K562 (cell line): ENCODE data around the gene HES3. TPM values are rescaled to one million over a fixed set of nuclear protein-coding genes. Genes with fewer than 3 reads are reported as not detected.

Experiments used
- BCOR ChIP-seq: fragments of 450-650 bp; IDR thresholded peaks from 2 replicates; pipeline ENCODE4 v1.6.1; 2016
- E2F4 ChIP-seq: sonication (generic); formaldehyde crosslinking; IDR thresholded peaks from 2 replicates; pipeline ENCODE4 v1.8.0; 2022; ENCODE audit warnings: mild to moderate bottlenecking, low read depth, missing genetic modification reagents
- FOXO4 ChIP-seq: fragments of 450-650 bp; formaldehyde crosslinking; IDR thresholded peaks from 2 replicates; pipeline ENCODE4 v1.4.0; 2020; ENCODE audit warnings: mild to moderate bottlenecking, moderate library complexity
- HNRNPLL ChIP-seq: fragments of 200-400 bp; formaldehyde crosslinking; IDR thresholded peaks from 2 replicates; pipeline ENCODE4 v1.6.1; 2017; ENCODE audit warnings: low read length, low read depth, mild to moderate bottlenecking; ENCODE audit not compliant: poor library complexity, severe bottlenecking
- KDM5B ChIP-seq: fragments of 200-600 bp; sonication (generic); IDR thresholded peaks from 2 replicates; pipeline ENCODE4 v1.6.1; 2012; ENCODE audit warnings: low read depth, mild to moderate bottlenecking, moderate library complexity, low read length, control low read depth, inconsistent platforms; ENCODE audit not compliant: insufficient replicate concordance
- MTA1 ChIP-seq: fragments of 450-650 bp; IDR thresholded peaks from 2 replicates; pipeline ENCODE4 v1.6.1; 2017; ENCODE audit warnings: borderline replicate concordance
- SMAD4 ChIP-seq: fragments of 250-450 bp; sonication (Bioruptor Pico); conservative IDR thresholded peaks from 2 replicates; pipeline ENCODE4 v1.8.0; 2021; ENCODE audit warnings: inconsistent platforms, mild to moderate bottlenecking, moderate library complexity
- TCF3 ChIP-seq: sonication (generic); formaldehyde crosslinking; IDR thresholded peaks from 2 replicates; pipeline ENCODE4 v1.4.0; 2020; ENCODE audit warnings: mild to moderate bottlenecking, missing genetic modification reagents
- TEAD1 ChIP-seq, 2 experiments: fragments of 450-650 bp in 1 of 2; sonication (generic) in 1 of 2; formaldehyde crosslinking; IDR thresholded peaks; 2 replicates each; pipeline versions ENCODE4 v1.4.0 to v1.8.0; 2020 to 2022; ENCODE audit warnings: mild to moderate bottlenecking in 2 of 2, missing genetic modification reagents in 1 of 2
- polyA plus RNA-seq, 8 experiments: library from polyadenylated mRNA; depleted of rRNA in 4 of 8; stranded (reverse) in 5 of 8; unstranded in 3 of 8; fragments of >200 nt; fragmentation: Nextera tagmentation in 2 of 8; fragmentation: Illumina TruSeq in 1 of 8; extraction: Ambion mirVana in 2 of 8; extraction: Trizol in 1 of 8; gene quantifications; 2 replicates each; pipeline versions ENCODE4 v1.2.1 to v1.2.3, GENCODE V29; 2011 to 2014; ENCODE audit warnings: inconsistent platforms in 1 of 8, missing spikeins in 1 of 8
- total RNA-seq, 7 experiments: library from RNA; depleted of rRNA in 6 of 7; stranded (reverse); fragments of >200 nt in 6 of 7; fragmentation: Illumina TruSeq in 2 of 7; extraction: Trizol in 2 of 7; gene quantifications; 2 replicates each; pipeline versions ENCODE4 v1.2.1 to v1.2.3, GENCODE V29; 2011 to 2021; ENCODE audit warnings: low replicate concordance in 1 of 7
- TF ChIP-seq, protein P1 (sequence below): sonication (generic); formaldehyde crosslinking; IDR thresholded peaks from 2 replicates; pipeline ENCODE4 v1.8.0; 2022; ENCODE audit warnings: mild to moderate bottlenecking, missing genetic modification reagents
- TF ChIP-seq, protein P2 (sequence below), 2 experiments: fragments of 450-650 bp; IDR thresholded peaks; 2 replicates each; pipeline ENCODE4 v1.6.1; 2018; ENCODE audit warnings: mild to moderate bottlenecking in 2 of 2, low read depth in 1 of 2; ENCODE audit not compliant: partially characterized antibody in 2 of 2
- TF ChIP-seq, protein P3 (sequence below): sonication (generic); IDR thresholded peaks from 2 replicates; pipeline ENCODE4 v1.6.1; 2016

Gene HES3
- total and polyA plus RNA-seq, 9 of the 15 experiments (the other 6 are each of a cell fraction or from before 2014, with no cell fraction given): not detected

DNA sequence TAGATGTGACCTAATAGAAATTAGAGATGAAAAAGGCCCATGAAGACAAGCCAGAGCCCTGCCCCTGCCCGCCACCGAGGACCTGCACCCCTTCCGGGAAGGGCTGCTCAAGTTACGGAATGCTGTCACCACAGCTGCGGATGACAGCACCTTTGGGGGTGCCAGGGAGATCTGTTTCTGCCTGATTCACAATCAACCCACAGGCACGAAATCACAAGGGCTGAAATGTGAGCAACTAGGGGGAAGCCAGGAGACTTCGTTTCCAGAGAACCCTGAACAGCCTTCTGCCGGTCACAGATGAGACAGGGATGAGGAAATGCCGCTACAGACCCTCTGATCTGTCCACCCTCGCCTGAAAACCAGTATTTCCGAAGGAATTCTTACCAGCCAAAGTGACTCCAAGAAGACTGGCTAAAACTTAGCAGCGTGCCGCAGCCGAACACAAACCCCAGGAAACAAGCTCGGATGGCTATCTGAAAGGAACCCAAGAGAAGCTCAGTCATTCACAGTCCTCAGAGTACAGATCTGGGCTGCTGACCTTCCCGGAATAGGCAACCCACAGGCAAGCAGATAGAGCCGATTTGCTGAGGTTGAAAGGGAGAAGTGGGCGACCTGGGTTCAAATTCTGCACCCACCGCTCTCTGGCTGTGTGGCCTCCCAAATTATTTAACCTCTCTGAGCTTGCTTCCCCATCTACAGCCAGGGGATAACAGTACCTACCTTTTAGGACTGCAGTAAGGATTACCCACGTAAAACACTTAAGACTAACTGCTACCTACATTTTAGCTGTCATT lies 9.3 kb upstream of the HES3 start (continued):
- TF ChIP-seq E2F4 (CRISPR knock-in tag) (0 out of 2 replicates have a peak, but pooled peaks have one; percentile 41), HNRNPLL (peak; percentile 58), MTA1 (0 out of 2 replicates have a peak, but pooled peaks have one; percentile 16), BCOR (peak; percentile 97), TEAD1 (CRISPR knock-in tag; IDR thresholded peaks at IDR 0.05) (peak in 1 of 2 experiments; percentile 24; a peak in 1 of 4 replicates), KDM5B (peak; percentile 48), FOXO4 (CRISPR knock-in tag) (no peak), SMAD4 (CRISPR knock-in tag) (0 out of 2 replicates have a peak, but pooled peaks have one; percentile 14), TCF3 (no peak)
- TF ChIP-seq, protein P1, sequence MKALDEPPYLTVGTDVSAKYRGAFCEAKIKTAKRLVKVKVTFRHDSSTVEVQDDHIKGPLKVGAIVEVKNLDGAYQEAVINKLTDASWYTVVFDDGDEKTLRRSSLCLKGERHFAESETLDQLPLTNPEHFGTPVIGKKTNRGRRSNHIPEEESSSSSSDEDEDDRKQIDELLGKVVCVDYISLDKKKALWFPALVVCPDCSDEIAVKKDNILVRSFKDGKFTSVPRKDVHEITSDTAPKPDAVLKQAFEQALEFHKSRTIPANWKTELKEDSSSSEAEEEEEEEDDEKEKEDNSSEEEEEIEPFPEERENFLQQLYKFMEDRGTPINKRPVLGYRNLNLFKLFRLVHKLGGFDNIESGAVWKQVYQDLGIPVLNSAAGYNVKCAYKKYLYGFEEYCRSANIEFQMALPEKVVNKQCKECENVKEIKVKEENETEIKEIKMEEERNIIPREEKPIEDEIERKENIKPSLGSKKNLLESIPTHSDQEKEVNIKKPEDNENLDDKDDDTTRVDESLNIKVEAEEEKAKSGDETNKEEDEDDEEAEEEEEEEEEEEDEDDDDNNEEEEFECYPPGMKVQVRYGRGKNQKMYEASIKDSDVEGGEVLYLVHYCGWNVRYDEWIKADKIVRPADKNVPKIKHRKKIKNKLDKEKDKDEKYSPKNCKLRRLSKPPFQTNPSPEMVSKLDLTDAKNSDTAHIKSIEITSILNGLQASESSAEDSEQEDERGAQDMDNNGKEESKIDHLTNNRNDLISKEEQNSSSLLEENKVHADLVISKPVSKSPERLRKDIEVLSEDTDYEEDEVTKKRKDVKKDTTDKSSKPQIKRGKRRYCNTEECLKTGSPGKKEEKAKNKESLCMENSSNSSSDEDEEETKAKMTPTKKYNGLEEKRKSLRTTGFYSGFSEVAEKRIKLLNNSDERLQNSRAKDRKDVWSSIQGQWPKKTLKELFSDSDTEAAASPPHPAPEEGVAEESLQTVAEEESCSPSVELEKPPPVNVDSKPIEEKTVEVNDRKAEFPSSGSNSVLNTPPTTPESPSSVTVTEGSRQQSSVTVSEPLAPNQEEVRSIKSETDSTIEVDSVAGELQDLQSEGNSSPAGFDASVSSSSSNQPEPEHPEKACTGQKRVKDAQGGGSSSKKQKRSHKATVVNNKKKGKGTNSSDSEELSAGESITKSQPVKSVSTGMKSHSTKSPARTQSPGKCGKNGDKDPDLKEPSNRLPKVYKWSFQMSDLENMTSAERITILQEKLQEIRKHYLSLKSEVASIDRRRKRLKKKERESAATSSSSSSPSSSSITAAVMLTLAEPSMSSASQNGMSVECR (CRISPR knock-in tag): peak; percentile 22; the same call in 1 of the 2 replicates
- TF ChIP-seq, protein P2, sequence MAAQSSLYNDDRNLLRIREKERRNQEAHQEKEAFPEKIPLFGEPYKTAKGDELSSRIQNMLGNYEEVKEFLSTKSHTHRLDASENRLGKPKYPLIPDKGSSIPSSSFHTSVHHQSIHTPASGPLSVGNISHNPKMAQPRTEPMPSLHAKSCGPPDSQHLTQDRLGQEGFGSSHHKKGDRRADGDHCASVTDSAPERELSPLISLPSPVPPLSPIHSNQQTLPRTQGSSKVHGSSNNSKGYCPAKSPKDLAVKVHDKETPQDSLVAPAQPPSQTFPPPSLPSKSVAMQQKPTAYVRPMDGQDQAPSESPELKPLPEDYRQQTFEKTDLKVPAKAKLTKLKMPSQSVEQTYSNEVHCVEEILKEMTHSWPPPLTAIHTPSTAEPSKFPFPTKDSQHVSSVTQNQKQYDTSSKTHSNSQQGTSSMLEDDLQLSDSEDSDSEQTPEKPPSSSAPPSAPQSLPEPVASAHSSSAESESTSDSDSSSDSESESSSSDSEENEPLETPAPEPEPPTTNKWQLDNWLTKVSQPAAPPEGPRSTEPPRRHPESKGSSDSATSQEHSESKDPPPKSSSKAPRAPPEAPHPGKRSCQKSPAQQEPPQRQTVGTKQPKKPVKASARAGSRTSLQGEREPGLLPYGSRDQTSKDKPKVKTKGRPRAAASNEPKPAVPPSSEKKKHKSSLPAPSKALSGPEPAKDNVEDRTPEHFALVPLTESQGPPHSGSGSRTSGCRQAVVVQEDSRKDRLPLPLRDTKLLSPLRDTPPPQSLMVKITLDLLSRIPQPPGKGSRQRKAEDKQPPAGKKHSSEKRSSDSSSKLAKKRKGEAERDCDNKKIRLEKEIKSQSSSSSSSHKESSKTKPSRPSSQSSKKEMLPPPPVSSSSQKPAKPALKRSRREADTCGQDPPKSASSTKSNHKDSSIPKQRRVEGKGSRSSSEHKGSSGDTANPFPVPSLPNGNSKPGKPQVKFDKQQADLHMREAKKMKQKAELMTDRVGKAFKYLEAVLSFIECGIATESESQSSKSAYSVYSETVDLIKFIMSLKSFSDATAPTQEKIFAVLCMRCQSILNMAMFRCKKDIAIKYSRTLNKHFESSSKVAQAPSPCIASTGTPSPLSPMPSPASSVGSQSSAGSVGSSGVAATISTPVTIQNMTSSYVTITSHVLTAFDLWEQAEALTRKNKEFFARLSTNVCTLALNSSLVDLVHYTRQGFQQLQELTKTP (IDR thresholded peaks at IDR 0.05; ENCODE audit: low read depth in 1 of 2, partially characterized antibody in 2 of 2): peak in 1 of 2 experiments; percentile 17
- TF ChIP-seq, protein P3, sequence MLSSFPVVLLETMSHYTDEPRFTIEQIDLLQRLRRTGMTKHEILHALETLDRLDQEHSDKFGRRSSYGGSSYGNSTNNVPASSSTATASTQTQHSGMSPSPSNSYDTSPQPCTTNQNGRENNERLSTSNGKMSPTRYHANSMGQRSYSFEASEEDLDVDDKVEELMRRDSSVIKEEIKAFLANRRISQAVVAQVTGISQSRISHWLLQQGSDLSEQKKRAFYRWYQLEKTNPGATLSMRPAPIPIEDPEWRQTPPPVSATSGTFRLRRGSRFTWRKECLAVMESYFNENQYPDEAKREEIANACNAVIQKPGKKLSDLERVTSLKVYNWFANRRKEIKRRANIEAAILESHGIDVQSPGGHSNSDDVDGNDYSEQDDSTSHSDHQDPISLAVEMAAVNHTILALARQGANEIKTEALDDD: peak; percentile 15; the same call in 1 of the 2 replicates
